Endodermal cell (in vitro differentiated cells): ENCODE data around the gene CD99. TPM values are rescaled to one million over a fixed set of nuclear protein-coding genes. Genes with fewer than 3 reads are reported as not detected.

Experiments used
- DNase-seq: peaks from one replicate; pipeline ENCODE4 v3.0.0-alpha.2; 2017
- H3K27ac ChIP-seq: 2 replicates; pipeline ENCODE4 v1.5.1; 2013; ENCODE audit warnings: mild to moderate bottlenecking, low read depth, low read length, moderate library complexity
- H3K27me3 ChIP-seq: 2 replicates; pipeline ENCODE4 v1.6.1; 2013; ENCODE audit warnings: mild to moderate bottlenecking, low read length, moderate library complexity; ENCODE audit not compliant: insufficient read depth, control insufficient read depth, poor library complexity, severe bottlenecking
- H3K36me3 ChIP-seq: 2 replicates; pipeline ENCODE4 v1.7.0; 2013; ENCODE audit warnings: mild to moderate bottlenecking, low read length, moderate library complexity; ENCODE audit not compliant: control insufficient read depth, insufficient read depth
- H3K4me1 ChIP-seq: one replicate; pipeline ENCODE4 v1.7.0; 2013; ENCODE audit warnings: low read length; ENCODE audit not compliant: control insufficient read depth, insufficient read depth
- H3K4me3 ChIP-seq: 2 replicates; pipeline ENCODE4 v1.5.1; 2013; ENCODE audit warnings: mild to moderate bottlenecking, low read length, moderate library complexity
- H3K9ac ChIP-seq: 2 replicates; pipeline ENCODE4 v1.6.1; 2013; ENCODE audit warnings: mild to moderate bottlenecking, low read length, moderate library complexity; ENCODE audit not compliant: poor library complexity, severe bottlenecking; ENCODE audit errors: extremely low read depth
- H3K9me3 ChIP-seq: 2 replicates; pipeline ENCODE4 v1.6.1; 2013; ENCODE audit warnings: mild to moderate bottlenecking, low read length, moderate library complexity; ENCODE audit not compliant: control insufficient read depth
- H3K27ac Mint-ChIP-seq: 2 replicates; pipeline ENCODE4 v1.8.0; 2020; ENCODE audit warnings: mixed read lengths
- H3K27me3 Mint-ChIP-seq: 2 replicates; pipeline ENCODE4 v1.8.0; 2021; ENCODE audit warnings: mild to moderate bottlenecking, mixed read lengths; ENCODE audit not compliant: insufficient read depth
- H3K36me3 Mint-ChIP-seq: 2 replicates; pipeline ENCODE4 v1.8.0; 2020; ENCODE audit warnings: low read depth, mixed read lengths
- H3K4me1 Mint-ChIP-seq: 2 replicates; pipeline ENCODE4 v1.8.0; 2020; ENCODE audit warnings: mixed read lengths
- H3K4me3 Mint-ChIP-seq: 2 replicates; pipeline ENCODE4 v1.8.0; 2020; ENCODE audit warnings: mild to moderate bottlenecking, moderate library complexity, mixed read lengths
- H3K9me3 Mint-ChIP-seq: 2 replicates; pipeline ENCODE4 v1.8.0; 2020; ENCODE audit warnings: mild to moderate bottlenecking, mixed read lengths
- WGBS, 2 experiments: methylation state at CpG; one replicate each; pipeline versions ENCODE4 v1.1.5 to v1.1.7; 2013; ENCODE audit warnings: missing lambda C conversion rate in 2 of 2, mixed read lengths in 1 of 2; ENCODE audit not compliant: insufficient coverage in 1 of 2, insufficient read length in 1 of 2; 5-methylcytosine and 5-hydroxymethylcytosine counted together
- long read RNA-seq, 4 experiments: library from polyadenylated mRNA in 2 of 4; library from RNA in 1 of 4; library from capped mRNA in 1 of 4; stranded (forward) in 3 of 4; unstranded in 1 of 4; transcript quantifications; one replicate each; pipeline ENCODE4 v2.0.0, GENCODE V29; 2020 to 2021; ENCODE audit warnings: inconsistent platforms in 1 of 4
- polyA plus RNA-seq, 2 experiments: library from polyadenylated mRNA; stranded (reverse); fragments of 50-300 nt; gene quantifications; one replicate each; pipeline ENCODE4 v1.2.3, GENCODE V29; 2013
- total RNA-seq, 2 donors: library from RNA; stranded (reverse); fragmentation: NEBNext Ultra II Directional in 1 of 2; extraction: Animal tissue kit (Norgen Biotek cat#: 25700) in 1 of 2; gene quantifications; 2 replicates in 1 of 2; 3 replicates in 1 of 2; pipeline ENCODE4 v1.2.1, GENCODE V29; 2021
- TF ChIP-seq, protein P1 (sequence below): fragments of 200-600 bp; sonication (generic); conservative IDR thresholded peaks from 2 replicates; pipeline ENCODE4 v1.5.0; 2021; ENCODE audit warnings: antibody characterized with exemption, mild to moderate bottlenecking

The CD99 gene
- total RNA-seq: 100 to 1,000 TPM; 314 to 397 TPM
- polyA plus RNA-seq (2013, experiment 1 of 2): 226 TPM
- polyA plus RNA-seq (2013, experiment 2 of 2): 207 TPM
- long read RNA-seq, experiment 1, transcript CD99-205 (10 exons, 1,291 nt): major isoform, 170 of 276 reads
- long read RNA-seq, experiment 1, transcript CD99-212 (10 exons, 1,089 nt): minor isoform, 19 of 276 reads
- long read RNA-seq, experiment 1, partial matches to known transcripts: 60 of 276 reads
- long read RNA-seq, experiment 1, other reads (novel, unspliced or antisense): 22 of 276 reads
- long read RNA-seq, experiment 2, transcript CD99-212 (10 exons, 1,089 nt): minor isoform, 50 of 569 reads
- long read RNA-seq, experiment 2, transcript CD99-204 (9 exons, 892 nt): minor isoform, 9 of 569 reads
- long read RNA-seq, experiment 2, transcript CD99-205 (10 exons, 1,291 nt): major isoform, 480 of 569 reads
- long read RNA-seq, experiment 2, partial matches to known transcripts: 7 of 569 reads
- long read RNA-seq, experiment 2, other reads (novel, unspliced or antisense): 20 of 569 reads
- long read RNA-seq, experiment 3, transcript CD99-205 (10 exons, 1,291 nt): major isoform, 623 of 764 reads
- long read RNA-seq, experiment 3, transcript CD99-212 (10 exons, 1,089 nt): minor isoform, 74 of 764 reads
- long read RNA-seq, experiment 3, transcript CD99-204 (9 exons, 892 nt): minor isoform, 15 of 764 reads
- long read RNA-seq, experiment 3, partial matches to known transcripts: 20 of 764 reads
- long read RNA-seq, experiment 3, other reads (novel, unspliced or antisense): 28 of 764 reads
- long read RNA-seq, experiment 4, transcript CD99-205 (10 exons, 1,291 nt): major isoform, 738 of 944 reads
- long read RNA-seq, experiment 4, transcript CD99-204 (9 exons, 892 nt): minor isoform, 20 of 944 reads
- long read RNA-seq, experiment 4, transcript CD99-212 (10 exons, 1,089 nt): minor isoform, 91 of 944 reads
- long read RNA-seq, experiment 4, partial matches to known transcripts: 56 of 944 reads
- long read RNA-seq, experiment 4, other reads (novel, unspliced or antisense): 37 of 944 reads

- Mint-ChIP-seq H3K27ac (peak within 1 kb of the TSS; percentile 88), H3K36me3 (peaks cover 19% of the 10 kb centered on the region), H3K4me1 (peaks cover 39% of the 10 kb centered on the region), H3K27me3 (peaks cover 35% of the 10 kb centered on the region), H3K9me3 (no peaks in the 10 kb centered on the region), H3K4me3 (peak within 1 kb of the TSS; percentile 84)
- Histone ChIP-seq H3K27me3 (peaks cover 16% of the 10 kb centered on the region), H3K4me3 (peak within 1 kb of the TSS; percentile 95), H3K9ac (peak within 1 kb of the TSS; percentile 80), H3K36me3 (peaks cover 3% of the 10 kb centered on the region), H3K27ac (peak within 1 kb of the TSS; percentile 32), H3K4me1 (peaks cover 8% of the 10 kb centered on the region), H3K9me3 (no peaks in the 10 kb centered on the region)
- WGBS, 2 experiments: 3 to 5% methylated on average over 21 to 69 of the region's 73 CpGs
- peak; percentile 94 for DNase-seq
- TF ChIP-seq, protein P1, sequence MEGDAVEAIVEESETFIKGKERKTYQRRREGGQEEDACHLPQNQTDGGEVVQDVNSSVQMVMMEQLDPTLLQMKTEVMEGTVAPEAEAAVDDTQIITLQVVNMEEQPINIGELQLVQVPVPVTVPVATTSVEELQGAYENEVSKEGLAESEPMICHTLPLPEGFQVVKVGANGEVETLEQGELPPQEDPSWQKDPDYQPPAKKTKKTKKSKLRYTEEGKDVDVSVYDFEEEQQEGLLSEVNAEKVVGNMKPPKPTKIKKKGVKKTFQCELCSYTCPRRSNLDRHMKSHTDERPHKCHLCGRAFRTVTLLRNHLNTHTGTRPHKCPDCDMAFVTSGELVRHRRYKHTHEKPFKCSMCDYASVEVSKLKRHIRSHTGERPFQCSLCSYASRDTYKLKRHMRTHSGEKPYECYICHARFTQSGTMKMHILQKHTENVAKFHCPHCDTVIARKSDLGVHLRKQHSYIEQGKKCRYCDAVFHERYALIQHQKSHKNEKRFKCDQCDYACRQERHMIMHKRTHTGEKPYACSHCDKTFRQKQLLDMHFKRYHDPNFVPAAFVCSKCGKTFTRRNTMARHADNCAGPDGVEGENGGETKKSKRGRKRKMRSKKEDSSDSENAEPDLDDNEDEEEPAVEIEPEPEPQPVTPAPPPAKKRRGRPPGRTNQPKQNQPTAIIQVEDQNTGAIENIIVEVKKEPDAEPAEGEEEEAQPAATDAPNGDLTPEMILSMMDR: no peak
Measured at GRCh38 chrX:2690856-2691542, at the start of gene CD99. Gene CD99, plus strand, starts transcription at chrX:2691295. Its CDS starts 66 bp downstream, at chrX:2691361.

- H3K9me3 ChIP-seq: peaks cover 6% of the 10 kb centered on the region
- Mint-ChIP-seq H3K4me3 (no peak overlapping the region), H3K27me3 (no peaks in the 10 kb centered on the region), H3K27ac (peak overlapping the region; percentile 40), H3K9me3 (no peaks in the 10 kb centered on the region), H3K4me1 (no peaks in the 10 kb centered on the region), H3K36me3 (peaks cover 67% of the 10 kb centered on the region)
- TF ChIP-seq, protein P1: no peak
- H3K27ac ChIP-seq: no peak overlapping the region
- no peak overlapping the region for H3K4me3 ChIP-seq
- no peaks in the 10 kb centered on the region for H3K27me3 ChIP-seq
- no peaks in the 10 kb centered on the region for H3K4me1 ChIP-seq
- H3K36me3 ChIP-seq: peaks cover 46% of the 10 kb centered on the region
- no peak overlapping the region for H3K9ac ChIP-seq
- WGBS, 2 experiments: 92 to 93% methylated on average over 6 to 8 of the region's 8 CpGs
- DNase-seq: peak; percentile 30
Measured at GRCh38 chrX:2642146-2642545, 48.9 kb upstream of the CD99 start.

- TF ChIP-seq, protein P1: no peak
- Mint-ChIP-seq H3K27me3 (no peaks in the 10 kb centered on the region), H3K27ac (peak overlapping the region; percentile 33), H3K4me3 (no peak overlapping the region), H3K9me3 (no peaks in the 10 kb centered on the region), H3K4me1 (no peaks in the 10 kb centered on the region), H3K36me3 (peaks cover 68% of the 10 kb centered on the region)
- Histone ChIP-seq H3K27me3 (no peaks in the 10 kb centered on the region), H3K27ac (no peak overlapping the region), H3K4me1 (no peaks in the 10 kb centered on the region), H3K36me3 (peaks cover 43% of the 10 kb centered on the region), H3K9me3 (peaks cover 6% of the 10 kb centered on the region), H3K9ac (no peak overlapping the region), H3K4me3 (no peak overlapping the region)
- 93 to 95% methylated on average over 7 to 10 of the region's 10 CpGs for WGBS, 2 experiments
- DNase-seq: no peak
Measured at GRCh38 chrX:2642791-2643190, 48.3 kb upstream of the CD99 start.
